Dedifferentiated amniotic fluid mesenchymal stem cell (primary cell): ENCODE measurements around the gene SLC35F3.

Experiments
- DNase-seq: peaks from one replicate; pipeline ENCODE4 v3.0.0-alpha.2; 2016; ENCODE audit errors: extremely low spot score

Gene SLC35F3

GRCh38 chr1:233972951-233973635 lies 68.6 kb downstream of the SLC35F3 start:
- DNase-seq = no peak

- DNase-seq = no peak
Measured at GRCh38 chr1:233975486-233975885, 71.0 kb downstream of the SLC35F3 start.

GRCh38 chr1:233981042-233981675 lies 76.7 kb downstream of the SLC35F3 start:
- no peak for DNase-seq

GRCh38 chr1:233982827-233983518 lies 78.5 kb downstream of the SLC35F3 start:
- DNase-seq = no peak

GRCh38 chr1:233983811-233984210 lies 79.3 kb downstream of the SLC35F3 start:
- no peak for DNase-seq

- no peak for DNase-seq
Measured at GRCh38 chr1:233988963-233989696, 84.7 kb downstream of the SLC35F3 start.

GRCh38 chr1:233990486-233990885 lies 86.0 kb downstream of the SLC35F3 start:
- DNase-seq = no peak

GRCh38 chr1:233993651-233994050 lies 89.2 kb downstream of the SLC35F3 start:
- no peak for DNase-seq

GRCh38 chr1:233994112-233994511 lies 89.6 kb downstream of the SLC35F3 start:
- no peak for DNase-seq

GRCh38 chr1:233998456-233998855 lies 94.0 kb downstream of the SLC35F3 start:
- DNase-seq = no peak

- no peak for DNase-seq
Measured at GRCh38 chr1:233998891-233999290, 94.4 kb downstream of the SLC35F3 start.

GRCh38 chr1:234000557-234001041 lies 96.1 kb downstream of the SLC35F3 start:
- DNase-seq = no peak

- no peak for DNase-seq
Measured at GRCh38 chr1:234001817-234002216, 97.3 kb downstream of the SLC35F3 start.

GRCh38 chr1:234004591-234004990 lies 100.1 kb downstream of the SLC35F3 start:
- DNase-seq = no peak

- no peak for DNase-seq
Measured at GRCh38 chr1:234007684-234008083, 103.2 kb downstream of the SLC35F3 start.

- no peak for DNase-seq
Measured at GRCh38 chr1:234008591-234008990, 104.1 kb downstream of the SLC35F3 start.

GRCh38 chr1:234009668-234010067 lies 105.2 kb downstream of the SLC35F3 start:
- DNase-seq = no peak

- DNase-seq = no peak
Measured at GRCh38 chr1:234014208-234014607, 109.7 kb downstream of the SLC35F3 start.

GRCh38 chr1:234018816-234019215 lies 114.3 kb downstream of the SLC35F3 start:
- DNase-seq = no peak

GRCh38 chr1:234019387-234019786 lies 114.9 kb downstream of the SLC35F3 start:
- DNase-seq = no peak

GRCh38 chr1:234022302-234022701 lies 117.8 kb downstream of the SLC35F3 start:
- no peak for DNase-seq

GRCh38 chr1:234039603-234040002 lies 135.1 kb downstream of the SLC35F3 start:
- no peak for DNase-seq
